GM12891 (cell line): Measurements from ENCODE around the gene ZNF740.

Experiments used
- PAX5 ChIP-seq: IDR thresholded peaks from 2 replicates; pipeline ENCODE4 v1.6.1; 2011; ENCODE audit warnings: low read length, moderate library complexity, mild to moderate bottlenecking; ENCODE audit not compliant: insufficient read depth, severe bottlenecking
- POLR2A ChIP-seq: IDR thresholded peaks from 2 replicates; pipeline ENCODE4 v1.6.1; 2011; ENCODE audit warnings: low read depth, low read length, control low read depth
- POLR2AphosphoS5 ChIP-seq: IDR thresholded peaks from 2 replicates; pipeline ENCODE4 v1.6.1; 2011; ENCODE audit warnings: low read depth, low read length, control low read depth
- POU2F2 ChIP-seq: IDR thresholded peaks from 2 replicates; pipeline ENCODE4 v1.6.1; 2011; ENCODE audit warnings: low read depth, mild to moderate bottlenecking, control low read depth, low read length, moderate library complexity
- SPI1 ChIP-seq: IDR thresholded peaks from 2 replicates; pipeline ENCODE4 v1.6.1; 2011; ENCODE audit warnings: low read depth, low read length, control low read depth
- TAF1 ChIP-seq: IDR thresholded peaks from 2 replicates; pipeline ENCODE4 v1.6.1; 2011; ENCODE audit warnings: low read depth, low read length, control low read depth

DNA sequence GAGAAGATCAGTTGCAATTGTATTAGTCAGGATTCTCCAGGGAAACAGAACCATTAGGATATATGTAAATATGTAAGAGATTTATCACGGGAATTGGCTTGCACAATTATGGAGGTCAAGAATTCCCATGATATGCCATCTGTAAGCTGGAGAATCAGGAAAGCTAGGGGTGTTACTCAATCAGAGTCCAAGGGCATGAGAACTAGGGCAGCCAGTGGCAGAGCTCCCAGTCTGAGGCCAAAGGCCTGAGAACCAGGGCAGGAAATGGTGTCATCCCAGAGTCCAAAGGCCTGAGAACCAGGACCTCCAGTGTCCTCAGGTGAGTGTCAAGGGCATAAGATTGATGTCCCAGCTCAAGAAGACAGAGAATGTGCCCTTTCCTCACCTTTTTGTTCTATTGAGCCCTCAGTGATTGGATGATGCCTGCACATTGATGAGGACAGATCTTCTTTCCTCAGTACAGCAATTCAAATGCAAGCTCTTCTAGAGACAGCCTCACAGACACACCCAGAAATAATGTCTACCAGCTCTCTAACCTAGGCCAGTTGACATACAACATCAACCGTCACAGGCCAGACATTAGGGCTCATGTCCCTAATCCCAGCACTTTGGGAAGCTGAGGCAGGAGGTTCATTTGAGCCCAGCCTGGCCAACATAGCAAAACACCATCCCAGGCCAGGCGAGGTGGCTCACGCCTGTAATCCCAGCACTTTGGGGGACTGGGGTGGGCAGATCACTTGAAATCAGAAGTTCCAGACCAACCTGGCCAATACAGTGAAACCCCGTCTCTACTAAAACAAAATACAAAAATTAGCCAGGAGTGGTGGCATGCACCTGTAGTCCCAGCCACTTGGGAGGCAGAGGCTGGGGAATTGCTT is 34.9 kb upstream of the ZNF740 start:
- TF ChIP-seq POLR2AphosphoS5 (no peak), TAF1 (no peak), POLR2A (no peak), PAX5 (no peak), POU2F2 (no peak), SPI1 (no peak)
